ENCODE results near the gene SLC38A4. TPM values are rescaled to one million over a fixed set of nuclear protein-coding genes. Genes with fewer than 3 reads are reported as not detected.
"Not testable (repeated sequence)": the region's sequence is repeated elsewhere in the genome, so short reads cannot be mapped to it uniquely, and the experiment has no call there.

SLC38A4 gene
- total RNA-seq, 3 donors from 2014 or later (not counting 1 experiment from before 2014, with no cell fraction given): not detected

- intact Hi-C loops (cut with micrococcal nuclease): no loop called here
- Mint-ChIP-seq H3K27ac (no peak overlapping the region), H3K36me3 (peaks cover 52% of the 10 kb centered on the region), H3K9me3 (peaks cover 16 to 28% of the 10 kb centered on the region in 2 donors), H3K27me3 (ENCODE audit: low read depth in 2 of 2) (no peaks in the 10 kb centered on the region), H3K4me3 (no peak overlapping the region), H3K4me1 (no peaks in the 10 kb centered on the region)
- no peak for TF ChIP-seq CTCF (IDR thresholded peaks at IDR 0.05)
- Histone ChIP-seq H3K4me3 (ENCODE audit: low read length) (no peak overlapping the region), H3K9me3 (ENCODE audit: control insufficient read depth, insufficient read depth, low read length) (peaks cover 4% of the 10 kb centered on the region), H3K27ac (ENCODE audit: low read length) (no peak overlapping the region), H3K27me3 (ENCODE audit: control insufficient read depth, insufficient read depth, low read length) (no peaks in the 10 kb centered on the region), H3K36me3 (ENCODE audit: control insufficient read depth, insufficient read depth, low read length) (no peaks in the 10 kb centered on the region), H3K4me1 (ENCODE audit: control insufficient read depth, insufficient read depth, low read length) (no peaks in the 10 kb centered on the region)
- DNase-seq (no peak), ATAC-seq (no peak)
Observed at GRCh38 chr12:46743456-46743855, 82.3 kb downstream of the SLC38A4 start.

- H3K4me3 ChIP-seq (ENCODE audit: low read length); DNase-seq; H3K4me1 ChIP-seq (ENCODE audit: control insufficient read depth, insufficient read depth, low read length); H3K9me3 ChIP-seq (ENCODE audit: control insufficient read depth, insufficient read depth, low read length); H3K36me3 ChIP-seq (ENCODE audit: control insufficient read depth, insufficient read depth, low read length); H3K4me1 Mint-ChIP-seq; H3K27me3 Mint-ChIP-seq (ENCODE audit: low read depth in 2 of 2); H3K27ac Mint-ChIP-seq; ATAC-seq; H3K27me3 ChIP-seq (ENCODE audit: control insufficient read depth, insufficient read depth, low read length); H3K27ac ChIP-seq (ENCODE audit: low read length); H3K4me3 Mint-ChIP-seq; intact Hi-C loops (cut with micrococcal nuclease): not testable (repeated sequence)
- Mint-ChIP-seq H3K36me3 (peaks cover 52% of the 10 kb centered on the region), H3K9me3 (peaks cover 16 to 31% of the 10 kb centered on the region in 2 donors)
- WGBS (ENCODE audit: insufficient coverage): 100% methylated on average over 1 of the region's 1 CpG
Observed at GRCh38 chr12:46742271-46742670, 83.5 kb downstream of the SLC38A4 start.

GRCh38 chr12:46725332-46725731, 100.5 kb downstream of the SLC38A4 start:
- H3K27me3 ChIP-seq (ENCODE audit: control insufficient read depth, insufficient read depth, low read length): no peaks in the 10 kb centered on the region
- H3K4me1 ChIP-seq (ENCODE audit: control insufficient read depth, insufficient read depth, low read length): no peaks in the 10 kb centered on the region
- no peaks in the 10 kb centered on the region for H3K36me3 ChIP-seq (ENCODE audit: control insufficient read depth, insufficient read depth, low read length)
- Mint-ChIP-seq H3K27me3 (ENCODE audit: low read depth in 2 of 2) (no peaks in the 10 kb centered on the region), H3K9me3 (no peaks in the 10 kb centered on the region), H3K4me3 (no peak overlapping the region), H3K27ac (no peak overlapping the region), H3K4me1 (peaks cover 3 to 11% of the 10 kb centered on the region in 2 donors), H3K36me3 (no peaks in the 10 kb centered on the region)
- DNase-seq (no peak), ATAC-seq (no peak)
- H3K9me3 ChIP-seq (ENCODE audit: control insufficient read depth, insufficient read depth, low read length): no peaks in the 10 kb centered on the region
- 71% methylated on average over 2 of the region's 2 CpGs for WGBS (ENCODE audit: insufficient coverage)
- intact Hi-C loops (cut with micrococcal nuclease): no loop called here
- no peak for TF ChIP-seq CTCF (IDR thresholded peaks at IDR 0.05)
- H3K27ac ChIP-seq (ENCODE audit: low read length): no peak overlapping the region
- H3K4me3 ChIP-seq (ENCODE audit: low read length): no peak overlapping the region

DNA sequence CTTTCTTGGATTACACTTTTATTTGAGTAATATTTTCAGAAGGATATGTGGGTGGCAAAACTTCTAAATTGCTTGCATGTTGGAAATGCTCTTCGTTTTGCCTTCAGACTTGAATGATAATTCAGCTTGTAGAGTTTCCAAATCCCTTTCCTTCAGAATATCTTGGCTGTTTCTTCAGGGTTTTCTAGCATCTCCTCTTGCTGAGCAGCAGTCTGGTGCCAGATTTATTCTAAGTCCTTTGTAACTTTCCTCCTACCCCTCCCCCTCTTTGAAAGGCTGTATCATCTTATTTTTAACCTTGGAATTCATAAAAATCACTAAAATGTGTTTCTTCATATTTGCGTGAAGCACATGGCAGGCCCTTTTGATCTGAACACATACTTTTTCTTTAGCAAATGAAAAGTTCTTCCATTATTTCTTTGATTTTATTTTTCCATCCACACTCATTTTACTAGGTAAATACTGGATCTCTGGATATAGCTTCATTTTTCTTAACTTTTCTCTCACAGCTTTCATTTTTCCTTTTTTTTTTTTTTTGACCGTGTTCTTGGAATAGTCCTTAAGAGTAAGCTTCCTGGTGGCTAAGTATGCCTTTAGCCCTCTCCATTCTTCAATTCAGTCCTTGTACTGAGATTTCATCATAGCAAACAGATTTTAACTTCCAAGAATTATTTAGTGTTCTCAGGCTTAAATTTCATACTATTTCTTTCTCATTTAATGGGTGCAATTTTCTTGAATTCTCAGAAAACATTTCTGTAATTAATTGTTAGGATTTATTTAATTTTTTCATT, 102.0 kb downstream of the SLC38A4 start:
- Histone ChIP-seq H3K9me3 (ENCODE audit: control insufficient read depth, insufficient read depth, low read length) (no peaks in the 10 kb centered on the region), H3K36me3 (ENCODE audit: control insufficient read depth, insufficient read depth, low read length) (no peaks in the 10 kb centered on the region), H3K4me3 (ENCODE audit: low read length) (no peak overlapping the region), H3K27ac (ENCODE audit: low read length) (no peak overlapping the region), H3K27me3 (ENCODE audit: control insufficient read depth, insufficient read depth, low read length) (no peaks in the 10 kb centered on the region), H3K4me1 (ENCODE audit: control insufficient read depth, insufficient read depth, low read length) (no peaks in the 10 kb centered on the region)
- DNase-seq: no peak
- intact Hi-C loops (cut with micrococcal nuclease): no loop called here
- no peak for ATAC-seq
- Mint-ChIP-seq H3K27ac (no peak overlapping the region), H3K9me3 (peaks cover 0 to 3% of the 10 kb centered on the region in 2 donors), H3K4me1 (peaks cover 3 to 11% of the 10 kb centered on the region in 2 donors), H3K36me3 (no peaks in the 10 kb centered on the region), H3K4me3 (no peak overlapping the region), H3K27me3 (ENCODE audit: low read depth in 2 of 2) (no peaks in the 10 kb centered on the region)
- 81% methylated on average over 2 of the region's 3 CpGs for WGBS (ENCODE audit: insufficient coverage)
- TF ChIP-seq CTCF (IDR thresholded peaks at IDR 0.05): no peak
